DND-41 (cell line): ENCODE results near the gene KDM5C.

Experiments
- ATAC-seq: fragments of 200-7000 bp; cut with Tn5 transposase; 3 replicates; pipeline ENCODE4 v1.9.1; 2021; ENCODE audit warnings: low read depth; ENCODE audit not compliant: insufficient read depth
- DNase-seq: peaks from one replicate; pipeline ENCODE4 v3.0.0-alpha.2; 2020
- H2AFZ ChIP-seq: 2 replicates; pipeline ENCODE4 v1.6.0; 2012; ENCODE audit warnings: low read depth, low read length
- H3K27ac ChIP-seq: 2 replicates; pipeline ENCODE4 v1.5.1; 2012; ENCODE audit warnings: low read length, inconsistent platforms
- H3K27me3 ChIP-seq: fragments of 200-600 bp; sonication (generic); 2 replicates; pipeline ENCODE4 v1.6.0; 2012; ENCODE audit warnings: low read length, mild to moderate bottlenecking, inconsistent platforms; ENCODE audit not compliant: insufficient read depth, poor library complexity
- H3K36me3 ChIP-seq: 2 replicates; pipeline ENCODE4 v1.5.1; 2012; ENCODE audit warnings: low read length, inconsistent platforms; ENCODE audit not compliant: insufficient read depth
- H3K4me1 ChIP-seq: 2 replicates; pipeline ENCODE4 v1.5.1; 2012; ENCODE audit warnings: mild to moderate bottlenecking, low read length; ENCODE audit not compliant: insufficient read depth
- H3K4me2 ChIP-seq: 2 replicates; pipeline ENCODE4 v1.6.0; 2012; ENCODE audit warnings: mild to moderate bottlenecking, moderate library complexity, low read length, inconsistent platforms; ENCODE audit not compliant: insufficient read depth
- H3K4me3 ChIP-seq, 2 experiments: fragments of 200-600 bp in 1 of 2; shearing (Covaris generic) in 1 of 2; 2 replicates each; pipeline ENCODE4 v1.5.1; 2012 to 2016; ENCODE audit warnings: inconsistent platforms in 2 of 2, low read length in 2 of 2, mild to moderate bottlenecking in 2 of 2, low read depth in 1 of 2, moderate library complexity in 1 of 2
- H3K79me2 ChIP-seq: 2 replicates; pipeline ENCODE4 v1.6.0; 2012; ENCODE audit warnings: low read length, inconsistent platforms; ENCODE audit not compliant: insufficient read depth
- H3K9ac ChIP-seq: 2 replicates; pipeline ENCODE4 v1.6.0; 2012; ENCODE audit warnings: low read depth, mild to moderate bottlenecking, inconsistent platforms, low read length, moderate library complexity
- H3K9me3 ChIP-seq: 2 replicates; pipeline ENCODE4 v1.5.1; 2012; ENCODE audit warnings: low read length, moderate library complexity, mild to moderate bottlenecking, inconsistent platforms; ENCODE audit not compliant: insufficient read depth, severe bottlenecking
- H4K20me1 ChIP-seq: 2 replicates; pipeline ENCODE4 v1.6.0; 2012; ENCODE audit warnings: low read length; ENCODE audit not compliant: insufficient read depth
- EZH2 ChIP-seq: IDR thresholded peaks from 3 replicates; pipeline ENCODE4 v1.6.1; 2012; ENCODE audit warnings: borderline replicate concordance, low read depth, mild to moderate bottlenecking, moderate library complexity, low read length, inconsistent platforms; ENCODE audit not compliant: severe bottlenecking
- TF ChIP-seq, protein P1 (sequence below): IDR thresholded peaks from 2 replicates; pipeline ENCODE4 v1.5.1; 2012; ENCODE audit warnings: borderline replicate concordance, low read length, moderate library complexity, mild to moderate bottlenecking; ENCODE audit not compliant: poor library complexity, severe bottlenecking; ENCODE audit errors: extremely low read depth

Gene KDM5C

GRCh38 chrX:53211391-53211978 lies 13.5 kb downstream of the KDM5C start:
- Histone ChIP-seq H3K4me2 (no peak overlapping the region), H2AFZ (no peak overlapping the region), H3K27me3 (no peaks in the 10 kb centered on the region), H4K20me1 (no peaks in the 10 kb centered on the region), H3K36me3 (peaks cover 78% of the 10 kb centered on the region), H3K27ac (no peak overlapping the region), H3K4me1 (no peaks in the 10 kb centered on the region), H3K4me3 (no peak overlapping the region), H3K9me3 (no peaks in the 10 kb centered on the region), H3K79me2 (no peaks in the 10 kb centered on the region), H3K9ac (no peak overlapping the region)
- ATAC-seq (no peak), DNase-seq (no peak)
- TF ChIP-seq, protein P1, sequence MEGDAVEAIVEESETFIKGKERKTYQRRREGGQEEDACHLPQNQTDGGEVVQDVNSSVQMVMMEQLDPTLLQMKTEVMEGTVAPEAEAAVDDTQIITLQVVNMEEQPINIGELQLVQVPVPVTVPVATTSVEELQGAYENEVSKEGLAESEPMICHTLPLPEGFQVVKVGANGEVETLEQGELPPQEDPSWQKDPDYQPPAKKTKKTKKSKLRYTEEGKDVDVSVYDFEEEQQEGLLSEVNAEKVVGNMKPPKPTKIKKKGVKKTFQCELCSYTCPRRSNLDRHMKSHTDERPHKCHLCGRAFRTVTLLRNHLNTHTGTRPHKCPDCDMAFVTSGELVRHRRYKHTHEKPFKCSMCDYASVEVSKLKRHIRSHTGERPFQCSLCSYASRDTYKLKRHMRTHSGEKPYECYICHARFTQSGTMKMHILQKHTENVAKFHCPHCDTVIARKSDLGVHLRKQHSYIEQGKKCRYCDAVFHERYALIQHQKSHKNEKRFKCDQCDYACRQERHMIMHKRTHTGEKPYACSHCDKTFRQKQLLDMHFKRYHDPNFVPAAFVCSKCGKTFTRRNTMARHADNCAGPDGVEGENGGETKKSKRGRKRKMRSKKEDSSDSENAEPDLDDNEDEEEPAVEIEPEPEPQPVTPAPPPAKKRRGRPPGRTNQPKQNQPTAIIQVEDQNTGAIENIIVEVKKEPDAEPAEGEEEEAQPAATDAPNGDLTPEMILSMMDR = no peak
- TF ChIP-seq EZH2 = no peak

- Histone ChIP-seq H3K27ac (no peak overlapping the region), H3K4me1 (no peaks in the 10 kb centered on the region), H3K9me3 (no peaks in the 10 kb centered on the region), H3K4me2 (no peak overlapping the region), H3K9ac (no peak overlapping the region), H2AFZ (no peak overlapping the region), H4K20me1 (no peaks in the 10 kb centered on the region), H3K27me3 (no peaks in the 10 kb centered on the region), H3K79me2 (no peaks in the 10 kb centered on the region), H3K4me3 (no peak overlapping the region), H3K36me3 (peaks cover 85% of the 10 kb centered on the region)
- DNase-seq = no peak
- no peak for ATAC-seq
- TF ChIP-seq, protein P1 = no peak
- no peak for TF ChIP-seq EZH2
Measured at GRCh38 chrX:53196678-53197077, 28.3 kb downstream of the KDM5C start.

GRCh38 chrX:53195401-53195800 lies 29.6 kb downstream of the KDM5C start:
- Histone ChIP-seq H3K9me3 (no peaks in the 10 kb centered on the region), H3K27me3 (no peaks in the 10 kb centered on the region), H3K36me3 (peaks cover 73% of the 10 kb centered on the region), H3K9ac (no peak overlapping the region), H2AFZ (no peak overlapping the region), H4K20me1 (no peaks in the 10 kb centered on the region), H3K4me1 (no peaks in the 10 kb centered on the region), H3K79me2 (no peaks in the 10 kb centered on the region), H3K27ac (no peak overlapping the region), H3K4me3 (no peak overlapping the region), H3K4me2 (no peak overlapping the region)
- ATAC-seq (no peak), DNase-seq (no peak)
- TF ChIP-seq, protein P1 = no peak
- no peak for TF ChIP-seq EZH2
